ENCODE results near the gene ENTPD2.

Gene ENTPD2

DNA sequence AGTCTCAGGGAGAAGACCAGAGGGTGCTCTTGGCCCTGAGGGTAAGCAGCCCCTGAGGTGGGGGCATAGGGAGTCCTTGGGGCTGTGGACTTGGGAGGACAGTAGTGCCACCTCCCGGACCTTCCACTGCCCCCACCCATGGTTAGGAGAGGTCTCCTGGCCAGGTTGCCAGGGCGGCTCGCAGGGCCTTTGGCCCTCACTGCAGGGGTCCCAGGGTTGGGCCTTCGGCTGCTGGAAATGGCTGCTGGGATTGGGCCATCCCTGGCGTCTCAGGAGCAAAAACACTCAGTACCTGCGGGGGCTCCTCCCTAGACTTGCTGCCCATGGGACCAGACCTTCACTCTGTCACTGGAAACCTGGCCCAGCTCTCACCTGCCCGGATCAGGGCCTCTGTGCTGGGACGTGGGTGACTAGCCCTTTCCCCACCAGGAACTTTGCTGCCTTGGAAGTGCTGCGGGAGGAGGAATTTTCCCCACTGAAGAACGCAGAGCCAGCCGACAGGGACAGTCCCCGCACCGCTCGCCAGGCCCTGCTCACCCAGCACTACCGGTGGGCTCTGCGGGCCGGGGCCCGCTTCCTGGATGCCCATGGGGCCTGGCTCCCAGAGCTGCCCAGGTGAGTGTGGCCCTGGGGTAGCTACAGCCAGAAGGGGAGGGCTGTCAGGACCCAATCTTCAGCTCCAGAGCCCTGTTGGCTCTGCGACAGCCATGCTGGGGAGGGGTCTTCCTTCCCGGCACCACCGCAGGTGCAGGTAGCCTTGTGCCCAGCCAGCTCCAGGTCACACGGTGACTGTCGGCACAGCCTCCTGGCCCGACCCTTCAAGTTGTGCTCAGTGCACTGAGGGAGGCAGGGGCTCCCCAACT, 26.6 kb upstream of the ENTPD2 start:
- in situ Hi-C loops (cut with HindIII; ENCODE audit: low pct_ligation_motif_present, low sequenced_read_pairs), result no loop called here
- H3K36me3 ChIP-seq (replicated peaks), result no peaks in the 10 kb centered on the region

GRCh38 chr9:137079401-137079787, 25.5 kb upstream of the ENTPD2 start:
- no peak for DNase-seq
- Histone ChIP-seq H3K27ac (no peak overlapping the region), H3K4me3 (ENCODE audit: low read depth, low read length) (no peak overlapping the region), H3K27me3 (replicated peaks) (no peaks in the 10 kb centered on the region), H3K36me3 (replicated peaks) (no peaks in the 10 kb centered on the region)
- in situ Hi-C loops (cut with HindIII; ENCODE audit: low pct_ligation_motif_present, low sequenced_read_pairs), result no loop called here
- no peak for TF ChIP-seq CTCF (IDR thresholded peaks at IDR 0.05; ENCODE audit: low read depth, low read length, missing control alignments)

More for the DNA sequence above, 26.6 kb upstream of the ENTPD2 start:
- no peak for DNase-seq
- no peaks in the 10 kb centered on the region for H3K27me3 ChIP-seq (replicated peaks)
- H3K4me3 ChIP-seq (ENCODE audit: low read depth, low read length), result no peak overlapping the region
- TF ChIP-seq CTCF (IDR thresholded peaks at IDR 0.05; ENCODE audit: low read depth, low read length, missing control alignments), result no peak
- H3K27ac ChIP-seq, result no peak overlapping the region

DNA sequence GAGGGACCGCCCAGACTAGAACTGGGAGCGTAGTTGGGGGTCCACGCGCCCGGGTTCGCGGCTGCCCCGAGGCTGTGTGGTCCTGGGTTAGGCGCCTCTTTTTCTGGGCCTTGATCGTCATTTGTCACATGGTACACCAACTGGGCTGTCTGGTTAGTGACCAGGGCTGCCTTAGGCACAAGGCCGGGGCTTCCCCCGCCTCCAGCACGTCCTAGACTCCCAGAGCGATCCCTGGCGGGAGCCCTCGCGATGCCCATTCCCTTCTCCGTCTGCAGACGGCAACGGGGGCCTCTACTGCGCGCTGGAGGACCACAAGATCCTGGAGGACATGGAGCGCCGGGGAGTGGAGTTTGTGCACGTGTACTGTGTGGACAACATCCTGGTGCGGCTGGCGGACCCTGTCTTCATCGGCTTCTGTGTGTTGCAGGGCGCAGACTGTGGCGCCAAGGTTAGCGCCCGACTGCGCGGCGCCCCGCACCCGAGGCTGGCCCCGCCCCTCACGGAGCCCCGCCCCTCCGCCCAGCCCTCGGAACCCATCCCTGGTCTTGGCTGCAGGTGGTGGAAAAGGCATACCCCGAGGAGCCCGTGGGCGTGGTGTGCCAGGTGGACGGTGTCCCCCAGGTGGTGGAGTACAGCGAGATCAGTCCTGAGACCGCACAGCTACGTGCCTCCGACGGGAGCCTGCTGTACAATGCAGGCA, 25.0 kb upstream of the ENTPD2 start:
- H3K27me3 ChIP-seq (replicated peaks), result no peaks in the 10 kb centered on the region
- no peak for TF ChIP-seq CTCF (IDR thresholded peaks at IDR 0.05; ENCODE audit: low read depth, low read length, missing control alignments)
- H3K27ac ChIP-seq, result no peak overlapping the region
- H3K36me3 ChIP-seq (replicated peaks), result no peaks in the 10 kb centered on the region
- in situ Hi-C loops (cut with HindIII; ENCODE audit: low pct_ligation_motif_present, low sequenced_read_pairs), result no loop called here
- peak overlapping the region; percentile 70 for H3K4me3 ChIP-seq (ENCODE audit: low read depth, low read length)
- no peak for DNase-seq

- no peaks in the 10 kb centered on the region for H3K36me3 ChIP-seq (replicated peaks)
- no peak for DNase-seq
- TF ChIP-seq CTCF (IDR thresholded peaks at IDR 0.05; ENCODE audit: low read depth, low read length, missing control alignments), result no peak
- H3K27me3 ChIP-seq (replicated peaks), result no peaks in the 10 kb centered on the region
- H3K27ac ChIP-seq, result no peak overlapping the region
- H3K4me3 ChIP-seq (ENCODE audit: low read depth, low read length), result peak overlapping the region; percentile 70
- in situ Hi-C loops (cut with HindIII; ENCODE audit: low pct_ligation_motif_present, low sequenced_read_pairs), result no loop called here
Measured at GRCh38 chr9:137077758-137078693, 24.2 kb upstream of the ENTPD2 start.

DNA sequence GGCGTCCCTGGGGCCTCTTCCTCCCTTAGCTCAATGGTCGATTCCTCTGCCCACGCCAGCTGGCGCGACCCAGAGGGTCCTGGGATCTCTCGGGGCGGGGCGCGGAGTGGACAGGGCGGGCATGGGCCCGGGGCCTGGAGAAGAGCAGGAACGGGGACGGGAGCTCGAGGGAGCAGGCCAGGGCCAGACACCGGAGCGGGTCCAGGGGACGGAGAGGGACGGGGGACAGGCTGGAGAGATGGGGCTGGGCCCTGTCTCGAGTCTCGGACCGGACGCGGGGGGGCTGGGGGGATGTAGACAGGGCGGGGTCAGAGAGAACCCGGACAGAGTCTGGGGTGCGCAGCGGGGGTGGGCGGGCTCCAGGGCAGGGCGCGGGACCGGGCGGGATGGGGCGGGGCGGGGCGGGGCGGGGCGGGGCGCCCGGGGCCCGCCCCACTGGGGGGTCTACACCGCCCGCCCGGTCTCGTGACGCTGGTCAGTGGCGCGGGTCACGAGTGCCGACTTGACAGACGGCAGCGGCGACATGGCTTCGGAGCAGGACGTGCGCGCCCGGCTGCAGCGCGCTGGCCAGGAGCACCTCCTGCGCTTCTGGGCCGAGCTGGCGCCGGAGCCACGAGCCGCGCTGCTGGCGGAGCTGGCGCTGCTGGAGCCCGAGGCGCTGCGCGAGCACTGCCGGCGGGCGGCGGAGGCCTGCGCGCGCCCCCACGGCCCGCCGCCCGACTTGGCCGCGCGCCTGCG, 23.3 kb upstream of the ENTPD2 start, which contains the start of gene UAP1L1:
Gene UAP1L1 (plus strand): TSS at position 508 of the 738 bp plus-strand sequence. CDS start 16 bp downstream, at position 524.
- no peaks in the 10 kb centered on the region for H3K36me3 ChIP-seq (replicated peaks)
- TF ChIP-seq CTCF (IDR thresholded peaks at IDR 0.05; ENCODE audit: low read depth, low read length, missing control alignments), result no peak
- no peak within 1 kb of the TSS for H3K27ac ChIP-seq
- no peak for DNase-seq
- in situ Hi-C loops (cut with HindIII; ENCODE audit: low pct_ligation_motif_present, low sequenced_read_pairs), result no loop called here
- H3K27me3 ChIP-seq (replicated peaks), result no peaks in the 10 kb centered on the region
- peak within 1 kb of the TSS; percentile 70 for H3K4me3 ChIP-seq (ENCODE audit: low read depth, low read length)

Data from brain microvascular endothelial cell (primary cell).